MM.1S (cell line): ENCODE data around the gene MED13.

ENCODE experiments used
- DNase-seq: peaks from one replicate; pipeline ENCODE4 v3.0.0-alpha.2; 2015
- H2AFZ ChIP-seq: fragments of 300-600 bp; sonication (generic); 2 replicates; pipeline ENCODE4 v1.6.0; 2016; ENCODE audit warnings: antibody characterized with exemption, low read length
- H3F3A ChIP-seq: fragments of 300-600 bp; sonication (generic); 2 replicates; pipeline ENCODE4 v1.6.1; 2016; ENCODE audit warnings: mild to moderate bottlenecking, antibody characterized with exemption, low read length, moderate library complexity, mixed read lengths; ENCODE audit not compliant: insufficient read depth
- H3K27ac ChIP-seq: fragments of 300-600 bp; sonication (generic); 2 replicates; pipeline ENCODE4 v1.5.1; 2016; ENCODE audit warnings: mild to moderate bottlenecking, low read length
- H3K27me3 ChIP-seq: fragments of 300-600 bp; sonication (generic); replicated peaks from 2 replicates; pipeline ENCODE4 v1.6.0; 2016; ENCODE audit warnings: low read length; ENCODE audit not compliant: insufficient read depth
- H3K36me3 ChIP-seq: fragments of 300-600 bp; sonication (generic); replicated peaks from 2 replicates; pipeline ENCODE4 v1.6.1; 2016; ENCODE audit warnings: mild to moderate bottlenecking, low read length, mixed read lengths; ENCODE audit not compliant: insufficient read depth
- H3K4me1 ChIP-seq: fragments of 300-600 bp; sonication (generic); 2 replicates; pipeline ENCODE4 v1.6.1; 2016; ENCODE audit warnings: low read length, mixed read lengths
- H3K4me2 ChIP-seq: fragments of 300-600 bp; sonication (generic); 2 replicates; pipeline ENCODE4 v1.6.0; 2016; ENCODE audit warnings: low read depth, low read length
- H3K4me3 ChIP-seq: fragments of 300-600 bp; sonication (generic); 2 replicates; pipeline ENCODE4 v1.5.1; 2016; ENCODE audit warnings: low read length, mixed read lengths
- H3K79me2 ChIP-seq: fragments of 300-600 bp; sonication (generic); 2 replicates; pipeline ENCODE4 v1.6.1; 2016; ENCODE audit warnings: mixed run types, low read length, mixed read lengths
- H3K9ac ChIP-seq: fragments of 300-600 bp; sonication (generic); 2 replicates; pipeline ENCODE4 v1.6.1; 2016; ENCODE audit warnings: low read length, mixed read lengths
- H3K9me2 ChIP-seq: fragments of 300-600 bp; sonication (generic); replicated peaks from 2 replicates; pipeline ENCODE4 v1.6.1; 2016; ENCODE audit warnings: mild to moderate bottlenecking, low read length, mixed read lengths; ENCODE audit not compliant: insufficient read depth
- H3K9me3 ChIP-seq: fragments of 300-600 bp; sonication (generic); replicated peaks from 2 replicates; pipeline ENCODE4 v1.6.1; 2016; ENCODE audit warnings: mild to moderate bottlenecking, low read length, mixed read lengths; ENCODE audit not compliant: insufficient read depth
- H4K20me1 ChIP-seq: fragments of 300-600 bp; sonication (generic); 2 replicates; pipeline ENCODE4 v1.6.1; 2016; ENCODE audit warnings: mild to moderate bottlenecking, low read length, moderate library complexity, mixed read lengths; ENCODE audit not compliant: insufficient read depth
- CTCF ChIP-seq: fragments of 300-600 bp; sonication (generic); IDR thresholded peaks from 2 replicates; pipeline ENCODE4 v1.5.1; 2016; ENCODE audit warnings: antibody characterized with exemption, low read length, mixed read lengths
- EZH2 ChIP-seq: fragments of 300-600 bp; sonication (generic); optimal IDR thresholded peaks from 2 replicates; pipeline ENCODE3; 2017; ENCODE audit warnings: low read depth, mild to moderate bottlenecking, antibody characterized with exemption, low read length, mixed read lengths
- EZH2phosphoT487 ChIP-seq: fragments of 300-600 bp; sonication (generic); IDR thresholded peaks from 2 replicates; pipeline ENCODE4 v1.6.1; 2018; ENCODE audit warnings: antibody characterized with exemption, low read length

The MED13 gene

GRCh38 chr17:62064791-62065563 is at the start of gene MED13:
Gene MED13 (minus strand): TSS chr17:62065278. CDS start chr17:62065205, 73 bp downstream.
- DNase-seq, result peak; percentile 44
- peaks cover 23% of the 10 kb centered on the region for H4K20me1 ChIP-seq
- H3K27ac ChIP-seq, result peak within 1 kb of the TSS; percentile 83

DNA sequence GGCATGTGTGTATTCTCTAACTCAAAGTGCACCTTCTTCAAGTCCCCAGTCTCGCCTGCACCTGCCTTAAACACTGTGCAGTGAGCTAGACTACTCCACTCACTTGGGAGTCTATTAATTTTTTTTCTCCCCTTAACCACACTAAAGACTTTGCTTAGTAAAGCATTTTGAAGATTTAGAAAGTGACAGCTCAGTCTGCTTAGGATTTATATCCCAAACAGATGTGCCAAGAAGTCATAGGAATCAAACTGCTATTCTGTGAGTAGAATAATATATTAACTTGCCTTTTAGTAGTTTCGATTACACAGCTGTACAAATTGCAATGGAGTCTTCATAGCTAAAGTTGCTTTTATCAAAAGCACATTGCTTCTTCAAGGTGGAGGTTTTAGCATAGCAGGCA is 47.2 kb upstream of the MED13 start:
- H3K4me2 ChIP-seq, result no peak overlapping the region
- H3K4me1 ChIP-seq, result peaks cover 7% of the 10 kb centered on the region; the same call in 1 of the 2 replicates
- H3K27ac ChIP-seq, result no peak overlapping the region
- no peaks in the 10 kb centered on the region for H3K79me2 ChIP-seq
- H3K9me2 ChIP-seq, result no peaks in the 10 kb centered on the region
- no peaks in the 10 kb centered on the region for H3K36me3 ChIP-seq
- no peaks in the 10 kb centered on the region for H3K27me3 ChIP-seq
- H3K4me3 ChIP-seq, result no peak overlapping the region
- no peak overlapping the region for H3K9ac ChIP-seq
- H3F3A ChIP-seq, result peaks cover 2% of the 10 kb centered on the region
- no peak for DNase-seq
- no peaks in the 10 kb centered on the region for H4K20me1 ChIP-seq
- no peaks in the 10 kb centered on the region for H3K9me3 ChIP-seq
- no peak overlapping the region for H2AFZ ChIP-seq
- TF ChIP-seq EZH2phosphoT487 (no peak), CTCF (no peak), EZH2 (no peak)

More at GRCh38 chr17:62064791-62065563, at the start of gene MED13:
- Histone ChIP-seq H3K4me1 (peaks cover 17% of the 10 kb centered on the region; the same call in 1 of the 2 replicates), H2AFZ (peak within 1 kb of the TSS; percentile 86), H3K9ac (peak within 1 kb of the TSS; percentile 92), H3K79me2 (peaks cover 55% of the 10 kb centered on the region), H3F3A (peaks cover 22% of the 10 kb centered on the region), H3K4me2 (peak within 1 kb of the TSS; percentile 84), H3K9me3 (no peaks in the 10 kb centered on the region), H3K27me3 (no peaks in the 10 kb centered on the region), H3K9me2 (no peaks in the 10 kb centered on the region), H3K36me3 (no peaks in the 10 kb centered on the region; the same call in 1 of the 2 replicates), H3K4me3 (peak within 1 kb of the TSS; percentile 85)
- no peak for TF ChIP-seq EZH2phosphoT487

DNA sequence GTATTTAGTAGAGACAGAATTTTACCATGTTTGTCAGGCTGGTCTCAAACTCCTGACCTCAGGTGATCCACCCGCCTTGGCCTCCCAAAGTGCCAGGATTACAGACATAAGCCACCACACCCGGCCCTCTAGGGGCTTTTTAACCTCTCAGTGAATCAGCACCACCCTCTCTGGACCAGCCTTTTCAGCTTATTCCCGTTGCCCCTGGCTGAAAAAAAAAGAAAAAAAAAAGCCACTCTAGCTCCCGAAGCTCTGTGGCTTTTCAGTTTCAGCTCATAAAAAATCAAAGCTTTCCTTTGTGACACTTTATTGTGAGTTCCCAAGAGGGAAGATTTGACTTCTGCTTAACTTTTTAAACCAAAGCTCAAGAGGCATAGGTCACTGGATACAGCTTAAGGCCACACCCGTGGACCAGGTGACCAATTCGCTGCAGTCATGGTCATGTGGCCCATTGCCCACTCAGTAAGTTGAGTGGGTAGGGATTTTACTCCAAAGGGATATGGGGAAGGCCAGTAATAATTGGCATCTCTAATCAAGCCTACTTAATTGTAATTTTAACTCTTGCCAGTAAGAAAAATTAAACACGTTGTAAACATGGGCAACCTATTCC is 46.6 kb upstream of the MED13 start:
- H3K4me1 ChIP-seq, result peaks cover 7% of the 10 kb centered on the region; the same call in 1 of the 2 replicates
- no peaks in the 10 kb centered on the region for H3K27me3 ChIP-seq
- no peaks in the 10 kb centered on the region for H3K79me2 ChIP-seq
- H3K9me3 ChIP-seq, result no peaks in the 10 kb centered on the region
- H3K27ac ChIP-seq, result no peak overlapping the region
- no peak overlapping the region for H3K9ac ChIP-seq
- H3F3A ChIP-seq, result peaks cover 2% of the 10 kb centered on the region
- peak overlapping the region; percentile 18; the same call in 1 of the 2 replicates for H3K4me2 ChIP-seq
- no peaks in the 10 kb centered on the region for H3K36me3 ChIP-seq
- H3K4me3 ChIP-seq, result no peak overlapping the region
- no peak overlapping the region for H2AFZ ChIP-seq
- DNase-seq, result peak; percentile 31
- no peak for TF ChIP-seq CTCF
- TF ChIP-seq EZH2, result no peak
- no peak for TF ChIP-seq EZH2phosphoT487
- no peaks in the 10 kb centered on the region for H3K9me2 ChIP-seq
- no peaks in the 10 kb centered on the region for H4K20me1 ChIP-seq
